K562 (cell line): Measurements from ENCODE around the gene CSDE1. TPM values are rescaled to one million over a fixed set of nuclear protein-coding genes. Genes with fewer than 3 reads are reported as not detected.
A peak's percentile ranks its signal among the peaks of the same experiment; 100 is the strongest.

ENCODE experiments used
- BCOR ChIP-seq: fragments of 450-650 bp; IDR thresholded peaks from 2 replicates; pipeline ENCODE4 v1.6.1; 2016
- CREM ChIP-seq: IDR thresholded peaks from 2 replicates; pipeline ENCODE4 v1.6.1; 2014; ENCODE audit warnings: antibody characterized with exemption, low read depth
- KLF1 ChIP-seq: fragments of 450-650 bp; IDR thresholded peaks from 2 replicates; pipeline ENCODE4 v1.6.1; 2016; ENCODE audit warnings: missing genetic modification characterization, missing compliant biosample characterization
- L3MBTL2 ChIP-seq: fragments of 450-650 bp; IDR thresholded peaks from 2 replicates; pipeline ENCODE4 v1.6.1; 2016; ENCODE audit warnings: mild to moderate bottlenecking, moderate library complexity
- LARP7 ChIP-seq: fragments of 450-650 bp; IDR thresholded peaks from 2 replicates; pipeline ENCODE4 v1.6.1; 2016
- LCOR ChIP-seq: sonication (generic); formaldehyde crosslinking; IDR thresholded peaks from 2 replicates; pipeline ENCODE4 v1.8.0; 2022; ENCODE audit warnings: mild to moderate bottlenecking, missing genetic modification reagents
- NCOA6 ChIP-seq: fragments of 450-650 bp; IDR thresholded peaks from 2 replicates; pipeline ENCODE4 v1.6.1; 2017; ENCODE audit warnings: mild to moderate bottlenecking
- POLR3G ChIP-seq: IDR thresholded peaks from 2 replicates; pipeline ENCODE4 v1.6.1; 2011; ENCODE audit not compliant: insufficient read length, insufficient replicate concordance; ENCODE audit errors: extremely low read depth
- RBFOX2 ChIP-seq: fragments of 200-400 bp; formaldehyde crosslinking; IDR thresholded peaks from 2 replicates; pipeline ENCODE4 v1.6.1; 2017; ENCODE audit warnings: low read depth, mild to moderate bottlenecking, low read length, moderate library complexity
- SUPT5H ChIP-seq: fragments of 450-650 bp; IDR thresholded peaks from 2 replicates; pipeline ENCODE4 v1.6.1; 2016
- TAF7 ChIP-seq: fragments of 450-650 bp; IDR thresholded peaks from 2 replicates; pipeline ENCODE4 v1.6.1; 2016; ENCODE audit warnings: missing genetic modification characterization, missing compliant biosample characterization
- TFE3 ChIP-seq: fragments of 450-650 bp; formaldehyde crosslinking; IDR thresholded peaks from 2 replicates; pipeline ENCODE4 v1.4.0; 2020; ENCODE audit warnings: mild to moderate bottlenecking, mixed read lengths
- ZNF121 ChIP-seq: sonication (generic); formaldehyde crosslinking; conservative IDR thresholded peaks from 2 replicates; pipeline ENCODE4 v1.8.0; 2022; ENCODE audit warnings: missing genetic modification reagents
- ZNF511 ChIP-seq: sonication (generic); formaldehyde crosslinking; IDR thresholded peaks from 2 replicates; pipeline ENCODE4 v1.8.0; 2022; ENCODE audit warnings: mild to moderate bottlenecking, missing genetic modification reagents
- ZNF512 ChIP-seq: IDR thresholded peaks from 2 replicates; pipeline ENCODE4 v1.6.1; 2016; ENCODE audit warnings: missing genetic modification characterization, missing compliant biosample characterization
- ZNF778 ChIP-seq: fragments of 450-650 bp; formaldehyde crosslinking; IDR thresholded peaks from 2 replicates; pipeline ENCODE4 v1.4.0; 2020; ENCODE audit warnings: mild to moderate bottlenecking, moderate library complexity
- polyA plus RNA-seq, 8 experiments: library from polyadenylated mRNA; depleted of rRNA in 4 of 8; stranded (reverse) in 5 of 8; unstranded in 3 of 8; fragments of >200 nt; fragmentation: Nextera tagmentation in 2 of 8; fragmentation: Illumina TruSeq in 1 of 8; extraction: Ambion mirVana in 2 of 8; extraction: Trizol in 1 of 8; gene quantifications; 2 replicates each; pipeline versions ENCODE4 v1.2.1 to v1.2.3, GENCODE V29; 2011 to 2014; ENCODE audit warnings: inconsistent platforms in 1 of 8, missing spikeins in 1 of 8
- total RNA-seq, 7 experiments: library from RNA; depleted of rRNA in 6 of 7; stranded (reverse); fragments of >200 nt in 6 of 7; fragmentation: Illumina TruSeq in 2 of 7; extraction: Trizol in 2 of 7; gene quantifications; 2 replicates each; pipeline versions ENCODE4 v1.2.1 to v1.2.3, GENCODE V29; 2011 to 2021; ENCODE audit warnings: low replicate concordance in 1 of 7

The CSDE1 gene
- total and polyA plus RNA-seq, 9 of the 15 experiments (the other 6 are each of a cell fraction or from before 2014, with no cell fraction given) = 174 to 538 (median 403) TPM

GRCh38 chr1:114670083-114671010, 87.4 kb downstream of the CSDE1 start (continued):
- TF ChIP-seq ZNF511 (CRISPR knock-in tag) (no peak), TAF7 (tag) (no peak), BCOR (no peak), L3MBTL2 (peak; percentile 87), SUPT5H (no peak), TFE3 (CRISPR knock-in tag) (no peak), ZNF512 (tag) (no peak), ZNF778 (CRISPR knock-in tag) (no peak), LCOR (CRISPR knock-in tag) (no peak), ZNF121 (no peak), CREM (peak; percentile 10; the same call in 1 of the 2 replicates), POLR3G (no peak), KLF1 (no peak), NCOA6 (peak; percentile 47; the same call in 1 of the 2 replicates), RBFOX2 (peak; percentile 23; the same call in 1 of the 2 replicates), LARP7 (no peak)
